GM18498 (cell line): ENCODE measurements around the gene RPP30.

Source experiments
- ATAC-seq: cut with Tn5 transposase; IDR thresholded peaks from one replicate; pipeline ENCODE4 v1.9.1; 2021; ENCODE audit warnings: mild to moderate bottlenecking, moderate library complexity; ENCODE audit not compliant: unreplicated experiment

RPP30 gene

DNA sequence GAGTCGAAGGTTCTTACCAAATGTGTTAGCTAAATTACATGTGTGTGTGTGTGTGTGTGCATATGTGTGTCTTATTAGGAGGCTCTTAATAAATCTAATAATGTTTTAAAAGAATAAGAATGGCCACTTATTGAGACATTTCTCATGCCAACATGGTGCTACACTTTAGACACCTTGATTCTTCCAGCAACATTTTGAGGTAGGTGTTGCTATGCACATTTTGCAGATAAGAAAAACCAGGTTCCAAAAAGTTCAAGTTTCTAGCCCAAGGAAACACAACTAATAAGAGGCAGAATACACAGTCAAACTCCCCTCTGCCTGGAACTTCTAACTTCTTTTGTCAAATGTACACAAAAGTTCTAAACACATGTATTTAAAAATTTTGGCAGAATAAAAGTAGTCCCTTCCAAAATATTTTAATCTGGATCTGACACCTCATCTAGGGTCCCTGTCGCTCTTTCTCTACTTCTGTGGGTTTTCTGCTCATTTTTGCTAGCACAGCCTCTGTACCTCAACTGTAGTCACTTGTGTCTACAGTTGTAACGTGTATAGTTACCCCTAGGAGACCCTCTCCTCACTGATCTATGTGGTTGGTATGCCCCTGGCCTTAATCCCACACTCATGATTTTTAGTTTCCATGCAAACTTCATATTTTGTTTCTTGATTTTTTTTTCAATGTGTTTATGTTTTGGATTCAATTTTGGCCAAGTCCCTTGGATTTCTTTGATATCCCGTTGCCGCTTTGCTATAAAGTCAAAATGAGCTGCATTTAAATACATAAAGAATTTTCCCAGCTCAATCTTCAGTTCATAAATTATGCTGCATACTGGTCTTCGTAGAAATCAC, 44.8 kb downstream of the RPP30 start:
- ATAC-seq = no peak

DNA sequence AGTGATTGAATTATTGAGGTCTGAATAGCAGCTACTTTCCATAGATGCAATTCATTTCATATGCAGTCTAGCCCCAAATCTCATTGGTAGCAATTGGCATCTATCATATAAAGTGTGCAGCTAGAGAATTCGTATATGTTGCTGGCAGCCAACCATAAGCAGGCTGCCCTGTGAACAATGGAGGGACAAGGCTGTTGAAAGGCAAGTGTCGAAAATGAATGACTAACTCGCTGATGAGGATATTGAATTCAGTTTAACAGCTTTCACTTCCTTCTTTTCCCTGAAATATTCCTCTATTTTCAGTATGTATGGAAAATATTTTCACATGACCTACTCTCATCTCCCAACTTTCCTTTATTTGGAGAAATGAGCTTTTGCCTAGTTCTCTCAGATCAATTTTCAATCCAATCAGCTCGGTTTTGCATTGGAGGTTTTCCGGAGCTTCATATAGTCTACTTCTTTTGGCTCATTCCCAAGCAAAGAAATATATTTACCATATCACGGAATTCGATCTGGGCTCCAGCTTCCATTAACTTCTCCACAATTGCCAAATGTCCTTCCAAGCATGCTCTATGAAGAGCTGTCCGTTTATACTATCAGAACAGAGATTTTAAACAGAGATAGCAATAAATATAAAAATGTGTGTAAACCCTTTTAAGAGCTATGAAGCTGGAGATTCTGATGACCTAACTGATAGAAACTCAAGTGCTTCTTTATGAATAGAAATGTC, 45.6 kb downstream of the RPP30 start:
- no peak for ATAC-seq

DNA sequence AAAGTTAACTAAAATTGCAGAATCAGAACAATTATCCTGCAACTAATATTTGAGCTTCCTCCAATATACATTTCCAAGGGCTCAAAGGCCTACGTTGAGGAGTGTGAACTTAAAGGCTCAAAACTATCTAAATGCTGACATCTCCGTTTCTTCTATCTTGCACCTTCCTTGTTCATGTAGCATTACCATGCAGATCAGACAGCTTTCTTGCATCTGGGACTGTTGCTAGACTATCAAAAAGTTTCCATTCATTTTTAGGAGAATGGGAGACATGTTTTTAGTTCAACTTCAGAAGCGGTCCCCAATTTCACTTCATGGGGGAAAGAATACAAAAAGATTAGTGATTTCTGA, 46.2 kb downstream of the RPP30 start:
- no peak for ATAC-seq

DNA sequence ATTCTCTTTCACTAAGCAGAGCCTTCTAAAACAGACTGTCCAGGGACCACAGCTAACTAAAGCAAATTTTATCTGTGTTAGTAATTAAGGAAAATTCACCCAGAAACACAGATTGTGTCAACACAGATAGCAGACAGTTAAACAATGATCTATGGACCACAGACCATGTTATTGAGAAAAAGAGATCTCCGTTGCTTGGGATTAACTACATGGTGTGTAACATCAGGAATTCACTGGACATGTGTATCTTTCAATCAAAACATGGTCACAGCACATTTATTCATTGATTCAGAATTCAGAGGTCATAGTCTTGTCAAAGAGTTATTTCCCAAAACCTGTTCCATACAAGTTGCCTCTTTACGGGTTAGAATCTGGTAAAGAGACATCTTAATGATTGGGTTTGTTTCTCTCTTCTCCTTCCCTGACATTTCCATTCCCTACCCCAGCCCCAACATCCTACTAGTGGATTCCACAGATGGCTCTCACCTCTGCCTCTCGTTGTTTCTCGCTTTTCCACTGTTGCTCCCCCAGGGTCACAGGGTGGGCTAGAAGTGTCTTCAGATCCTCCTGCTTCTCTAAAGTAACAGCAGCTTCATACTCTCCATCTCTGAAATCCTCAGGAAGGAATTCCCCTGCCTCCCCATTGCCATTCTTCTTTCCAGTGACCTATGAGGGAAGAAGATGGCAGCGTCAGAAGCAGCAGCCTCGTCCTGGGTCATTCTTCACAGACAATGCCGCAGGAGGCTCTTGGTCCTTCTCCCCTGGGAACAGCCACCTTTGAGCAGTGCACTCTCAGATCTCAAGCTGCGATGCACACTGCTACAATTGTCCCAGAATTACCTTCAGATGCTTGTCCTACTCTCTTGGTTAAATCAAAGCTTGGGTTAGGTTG, 48.2 kb downstream of the RPP30 start:
- no peak for ATAC-seq

DNA sequence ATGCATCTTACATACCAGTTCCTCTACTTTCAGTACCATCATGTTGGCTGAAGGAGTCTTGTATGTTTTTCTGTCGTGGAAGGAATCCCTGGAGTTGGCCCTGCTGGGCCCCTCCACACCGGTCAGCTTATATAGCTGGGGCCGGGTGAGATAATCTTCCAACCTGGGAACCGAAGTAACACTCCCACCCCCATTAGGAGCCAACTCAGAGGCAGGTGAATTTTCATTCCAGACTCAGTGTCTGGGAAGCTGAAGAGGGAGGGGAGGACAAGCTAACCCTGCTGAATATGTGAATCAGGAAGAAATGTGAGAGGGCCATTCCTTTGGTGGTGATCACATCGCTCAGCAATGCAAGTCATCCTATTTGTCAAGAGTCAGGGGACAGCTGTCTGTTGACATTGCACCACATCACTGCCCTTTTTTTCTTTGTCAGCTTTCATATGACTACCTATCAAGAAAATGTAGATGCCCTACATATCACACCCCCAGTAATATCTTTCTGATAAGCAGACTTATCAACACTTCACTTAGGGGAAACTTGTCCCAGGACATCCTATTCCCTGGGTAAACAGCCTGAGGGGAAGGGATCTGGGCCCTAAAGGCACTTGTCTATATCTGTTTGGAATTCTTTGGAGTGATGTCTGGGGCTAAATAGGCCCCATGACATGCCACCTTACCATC, 49.4 kb downstream of the RPP30 start, which contains the start of gene ANKRD1:
ANKRD1 (minus strand) TSS at position 102 of the 681 bp plus-strand sequence; CDS start at position 42, 60 bp downstream.
- no peak for ATAC-seq

DNA sequence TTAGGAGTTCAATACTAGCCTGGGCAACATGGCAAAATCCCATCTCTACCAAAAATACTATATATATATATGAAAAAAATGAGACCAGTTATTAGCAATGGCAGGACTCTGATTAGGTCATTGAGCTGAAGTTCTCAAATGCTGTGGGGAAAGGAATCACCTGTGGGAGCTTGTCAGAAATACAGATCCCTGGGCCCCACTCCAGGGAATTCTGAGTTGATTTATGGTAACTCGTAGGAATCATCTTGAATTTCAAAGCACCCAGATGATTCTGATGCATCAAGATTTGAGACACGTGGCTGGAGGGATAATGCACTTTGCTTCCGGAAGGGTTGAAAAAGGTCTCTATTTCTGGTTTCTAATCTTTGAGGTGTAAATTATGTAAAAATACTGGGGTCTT, 50.1 kb downstream of the RPP30 start:
- ATAC-seq = no peak

DNA sequence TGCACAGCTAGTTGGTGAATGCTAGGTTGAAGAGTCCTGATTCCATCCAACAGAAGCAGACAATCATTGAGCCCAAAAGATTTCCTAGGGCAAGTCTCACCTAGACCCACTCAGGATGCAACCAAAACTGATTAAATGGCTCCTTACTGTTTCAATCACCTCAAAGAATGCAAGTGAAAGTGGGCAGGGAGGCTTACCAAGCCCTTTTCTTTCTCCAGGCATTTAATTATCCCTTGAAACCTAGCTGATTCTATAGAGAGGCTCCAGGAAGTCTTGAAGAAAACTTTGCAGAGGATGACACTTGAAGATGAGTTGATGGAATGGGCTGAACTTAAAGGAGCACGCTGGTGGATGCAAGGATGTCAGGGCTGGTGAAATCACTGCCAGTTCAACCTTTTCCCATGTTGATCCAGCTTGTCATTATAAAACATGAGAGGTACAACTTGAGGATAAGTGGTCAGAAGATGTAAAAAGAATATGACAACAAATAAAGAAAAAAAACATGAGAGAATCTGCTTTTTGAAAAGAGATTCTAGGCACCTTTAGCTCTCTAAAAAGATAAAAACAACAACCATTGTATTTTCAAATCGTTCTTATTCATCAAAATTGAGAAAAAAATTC, 51.4 kb downstream of the RPP30 start:
- no peak for ATAC-seq

DNA sequence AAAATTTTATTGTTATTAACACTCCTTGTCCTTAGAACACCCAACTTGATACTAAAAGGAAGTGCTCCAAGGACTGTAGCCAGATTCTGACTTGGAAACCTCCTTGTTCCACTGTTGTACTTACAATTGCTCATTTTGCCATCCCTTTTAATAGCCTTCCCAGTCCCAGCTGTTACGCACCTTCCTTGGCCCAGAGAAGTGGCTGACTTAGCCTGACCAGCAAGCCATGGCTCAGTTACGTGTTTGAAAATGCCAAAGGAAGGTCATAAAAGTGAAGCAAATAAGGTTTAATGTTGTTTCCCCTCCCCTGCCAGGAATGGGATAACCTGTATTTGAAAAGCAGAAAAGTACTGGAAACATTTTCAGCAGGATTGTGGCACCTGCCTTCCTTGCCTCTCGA, 52.8 kb downstream of the RPP30 start:
- no peak for ATAC-seq

DNA sequence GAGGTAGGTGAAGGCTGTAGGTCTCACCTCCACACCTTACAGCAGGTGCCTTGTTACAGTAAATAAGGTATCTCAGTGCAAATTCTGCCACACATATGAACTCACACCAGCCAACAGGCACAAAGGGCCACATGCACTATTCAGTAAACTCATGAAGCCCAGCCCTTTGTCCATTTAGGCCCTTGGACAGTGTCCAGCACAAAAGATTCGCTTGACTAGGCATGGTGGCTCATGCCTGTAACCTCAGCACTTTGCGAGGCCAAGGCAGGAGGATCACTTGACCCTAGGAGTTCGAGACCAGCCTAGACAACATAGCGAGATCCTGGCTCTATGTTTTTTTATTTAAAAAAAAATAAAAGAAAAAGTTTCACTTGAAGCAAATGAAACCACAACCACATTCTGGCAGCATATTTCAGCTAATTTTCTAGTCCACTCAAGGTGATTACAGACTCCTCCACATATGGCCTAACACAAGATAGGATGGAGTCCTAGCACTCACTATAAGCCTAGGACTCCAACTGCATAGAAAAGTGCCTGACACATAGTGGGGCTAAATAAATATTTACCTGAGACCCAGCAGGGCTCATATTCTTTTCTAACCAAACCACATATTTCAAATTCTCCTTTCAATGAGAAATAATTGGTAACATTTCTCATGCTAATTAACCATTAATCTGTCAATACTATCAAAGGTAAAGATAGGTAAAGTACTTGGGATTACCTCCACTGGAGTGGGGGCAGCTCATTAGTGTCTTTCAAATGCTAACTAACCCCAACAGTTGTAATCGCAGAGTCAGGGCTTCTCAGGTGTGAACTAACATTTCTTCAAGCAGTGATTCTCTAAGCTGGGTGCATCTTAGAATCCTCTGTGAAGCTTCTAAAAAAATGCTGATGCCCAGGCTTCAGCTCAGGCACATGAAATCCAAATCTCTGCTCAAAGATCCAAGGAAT, 53.6 kb downstream of the RPP30 start:
- no peak for ATAC-seq

DNA sequence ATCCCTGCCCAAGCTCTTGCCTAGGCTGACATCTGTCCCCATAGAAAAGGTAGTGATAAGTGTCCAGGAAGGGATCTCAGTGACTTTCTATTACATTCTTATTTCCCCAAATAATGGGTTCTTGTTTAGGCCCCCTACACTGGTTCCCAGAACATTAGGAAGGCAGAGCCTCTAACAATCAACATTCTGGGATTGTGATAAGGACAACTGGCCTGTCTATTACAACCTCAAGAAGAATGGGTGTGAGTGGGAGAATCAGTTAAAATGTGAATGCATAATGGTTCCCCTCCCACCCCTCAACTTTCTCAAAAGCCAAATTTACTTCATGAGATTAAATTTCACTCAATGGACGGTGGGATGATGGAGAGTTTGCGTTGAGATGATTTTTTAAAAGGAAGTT, 55.5 kb downstream of the RPP30 start:
- no peak for ATAC-seq

DNA sequence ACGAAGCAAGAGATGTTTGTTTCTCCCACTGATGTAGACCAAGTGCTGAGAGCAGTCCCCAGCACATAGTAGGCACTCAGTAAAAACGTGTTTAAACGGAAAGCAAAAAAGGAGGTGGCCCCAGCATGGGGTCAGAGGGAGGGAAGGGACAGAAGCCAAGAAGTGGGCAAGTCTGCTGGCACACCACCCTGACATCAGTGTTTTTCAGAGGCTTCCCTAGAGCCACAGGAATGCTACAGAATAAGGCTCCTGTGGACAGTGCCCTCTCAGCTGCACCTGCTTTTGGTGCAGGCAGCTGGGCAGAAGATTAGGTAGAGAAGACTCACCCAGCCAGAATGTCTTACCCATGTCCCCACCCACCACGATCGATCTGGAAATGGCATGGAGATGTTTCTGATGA, 57.4 kb downstream of the RPP30 start:
- ATAC-seq = no peak

DNA sequence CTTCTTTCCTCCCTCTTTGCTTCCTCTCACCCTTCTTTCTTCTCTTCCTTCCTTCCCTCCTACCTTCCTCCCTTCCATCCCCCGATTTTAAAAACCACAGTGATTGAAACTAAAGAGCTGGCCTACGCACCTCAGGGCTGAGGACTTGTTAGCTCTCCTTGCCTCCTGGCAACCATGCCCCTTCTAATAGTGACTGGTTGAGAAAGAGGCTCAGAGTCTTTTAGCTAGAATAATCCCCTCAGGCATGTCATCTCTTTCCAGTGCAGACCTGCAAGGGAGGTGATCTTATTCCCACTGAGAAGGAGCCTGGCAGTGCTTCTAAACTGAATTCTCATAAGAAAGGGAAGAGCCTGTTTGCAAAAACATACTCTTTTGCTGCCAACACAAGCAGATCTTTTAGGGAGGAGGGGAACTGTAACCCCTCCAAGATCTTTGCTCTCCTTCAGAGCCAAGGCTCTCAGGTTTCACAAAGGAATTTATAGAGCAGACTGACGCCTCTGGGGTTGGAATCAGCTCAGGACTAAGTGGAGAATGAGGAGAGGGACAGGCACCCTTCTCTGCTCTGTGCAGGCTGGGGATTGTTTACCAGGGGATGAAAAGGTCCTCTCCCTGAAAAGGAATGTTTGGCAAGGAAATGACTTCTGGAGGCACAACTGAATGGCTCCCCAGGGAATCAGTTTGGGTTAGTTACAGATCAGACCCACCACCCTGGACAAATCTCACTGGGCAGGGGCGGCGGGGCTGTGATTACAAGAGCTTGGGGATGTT, 58.5 kb downstream of the RPP30 start:
- ATAC-seq = no peak

DNA sequence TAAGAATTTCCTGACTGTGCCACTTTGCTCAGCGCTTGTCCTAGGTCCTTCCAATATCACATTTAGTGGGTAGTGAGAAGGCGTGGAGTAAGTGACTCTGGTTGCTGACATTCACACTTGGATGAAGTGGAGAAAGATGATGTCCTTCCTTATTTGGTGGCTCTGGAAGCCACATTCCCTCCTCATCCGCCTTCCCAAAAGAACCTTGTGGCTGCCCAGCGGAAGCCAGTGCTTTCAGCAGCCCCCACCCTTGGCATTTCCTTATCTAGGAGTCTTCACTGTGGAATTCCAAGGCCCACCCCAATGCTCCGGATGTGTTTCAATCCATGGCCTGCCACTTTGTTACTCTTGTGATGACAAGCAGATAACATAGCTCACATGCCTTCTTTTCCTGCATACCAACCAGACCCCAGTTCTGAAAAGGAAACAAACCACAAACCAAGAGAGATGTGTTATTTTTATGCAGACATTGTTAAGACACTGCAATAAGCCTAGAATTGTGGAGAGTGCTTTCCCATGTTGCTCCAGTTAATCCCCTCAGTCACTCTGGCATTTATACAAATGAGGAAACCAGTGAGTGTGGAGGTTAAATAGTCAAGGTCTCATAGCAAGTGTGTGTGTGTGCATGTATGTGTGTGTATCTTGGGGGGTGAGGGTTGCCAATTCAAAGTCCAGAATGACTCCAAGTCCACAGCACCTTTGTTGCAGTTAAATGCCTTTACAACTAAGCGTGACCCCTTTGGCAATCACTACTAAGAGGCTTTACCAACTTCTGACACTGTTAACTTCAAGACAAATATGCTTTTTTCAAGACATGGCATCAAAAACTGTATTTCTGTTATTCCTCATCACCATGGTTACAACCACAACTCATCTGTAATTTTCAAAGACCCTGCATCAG, 59.4 kb downstream of the RPP30 start:
- ATAC-seq = no peak

DNA sequence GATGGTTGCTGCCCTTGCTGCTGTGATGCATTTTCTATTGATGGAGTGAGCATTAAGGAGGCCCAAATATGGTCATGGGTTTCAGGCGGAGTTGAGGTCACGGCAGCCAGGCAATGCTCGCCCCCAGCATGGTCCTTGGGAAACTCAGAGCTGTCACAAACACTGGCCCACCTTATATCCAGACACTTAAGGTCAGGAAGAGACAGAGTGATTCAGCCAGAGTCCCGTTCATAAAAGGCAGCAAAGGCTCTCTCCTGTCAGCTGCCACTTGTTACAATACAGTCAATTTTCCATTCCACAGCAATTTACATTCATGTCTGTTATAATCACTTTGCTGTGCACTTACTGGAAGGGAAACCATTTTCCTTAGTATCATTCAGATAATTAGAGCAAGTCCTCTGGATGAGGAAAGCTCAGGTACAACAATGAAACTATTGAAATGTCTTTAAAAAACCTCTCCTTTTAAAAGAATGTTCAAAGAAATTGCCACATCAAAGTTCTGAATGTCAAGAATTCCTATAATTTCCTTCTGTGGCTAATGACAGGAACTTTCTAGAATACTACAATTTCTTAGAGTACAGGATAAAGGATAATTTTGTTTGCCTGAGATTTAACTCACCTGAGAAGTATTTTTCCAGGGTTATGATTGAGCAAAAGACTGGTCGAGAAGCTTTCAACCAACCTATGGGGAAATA, 64.0 kb downstream of the RPP30 start:
- ATAC-seq = no peak

DNA sequence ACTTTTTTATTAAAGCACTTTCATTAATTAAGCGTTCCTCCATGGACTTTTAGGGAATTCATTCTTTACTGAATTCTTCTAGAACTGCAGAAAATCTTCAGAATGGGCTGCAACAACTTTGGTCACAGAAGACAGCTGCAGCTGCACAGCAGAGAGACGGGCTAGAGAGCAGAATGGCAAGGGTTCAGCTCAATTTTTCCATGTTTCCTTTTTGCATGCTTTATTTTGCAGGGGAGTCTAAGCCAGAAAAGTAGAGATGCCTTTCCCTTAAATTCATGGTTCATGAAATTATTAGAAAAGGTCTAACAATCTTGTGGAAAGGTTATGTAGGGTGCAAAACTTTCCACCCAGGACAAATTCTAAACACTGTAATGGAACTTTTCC, 64.5 kb downstream of the RPP30 start:
- no peak for ATAC-seq

DNA sequence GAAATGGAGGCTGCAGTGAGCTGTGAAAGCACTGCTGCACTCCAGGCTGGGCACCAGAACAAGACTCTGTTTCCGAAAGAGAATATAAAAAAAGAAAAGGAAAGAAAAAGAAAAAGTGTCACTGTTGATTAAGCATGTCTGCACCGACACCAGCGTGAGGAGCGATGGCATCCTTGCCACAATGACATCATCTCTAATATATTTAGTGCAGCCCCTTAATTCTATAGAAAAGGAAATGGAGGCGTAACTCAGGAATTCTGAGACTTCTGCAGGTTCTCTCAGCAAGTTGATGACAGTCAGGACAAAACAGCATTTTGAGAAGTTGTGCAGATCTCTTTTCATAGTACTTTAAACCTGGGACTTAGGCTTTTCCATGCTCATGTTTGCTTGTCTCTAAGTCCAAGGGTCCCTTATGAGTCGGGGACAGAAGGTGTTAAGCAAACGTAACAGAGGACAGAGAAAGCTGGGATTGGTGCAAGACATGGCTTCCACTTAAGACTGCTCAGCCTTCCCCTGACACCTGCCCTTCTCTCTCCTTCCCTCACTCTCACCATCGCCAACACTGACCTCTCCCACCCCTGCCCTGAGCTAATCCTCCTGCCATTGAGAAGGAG, 66.0 kb downstream of the RPP30 start:
- no peak for ATAC-seq
